GM19438 (cell line): ENCODE data around the gene ITPRIP.

ENCODE experiments used
- ATAC-seq: cut with Tn5 transposase; IDR thresholded peaks from one replicate; pipeline ENCODE4 v1.9.1; 2021; ENCODE audit warnings: low read depth; ENCODE audit not compliant: unreplicated experiment

Gene ITPRIP

DNA sequence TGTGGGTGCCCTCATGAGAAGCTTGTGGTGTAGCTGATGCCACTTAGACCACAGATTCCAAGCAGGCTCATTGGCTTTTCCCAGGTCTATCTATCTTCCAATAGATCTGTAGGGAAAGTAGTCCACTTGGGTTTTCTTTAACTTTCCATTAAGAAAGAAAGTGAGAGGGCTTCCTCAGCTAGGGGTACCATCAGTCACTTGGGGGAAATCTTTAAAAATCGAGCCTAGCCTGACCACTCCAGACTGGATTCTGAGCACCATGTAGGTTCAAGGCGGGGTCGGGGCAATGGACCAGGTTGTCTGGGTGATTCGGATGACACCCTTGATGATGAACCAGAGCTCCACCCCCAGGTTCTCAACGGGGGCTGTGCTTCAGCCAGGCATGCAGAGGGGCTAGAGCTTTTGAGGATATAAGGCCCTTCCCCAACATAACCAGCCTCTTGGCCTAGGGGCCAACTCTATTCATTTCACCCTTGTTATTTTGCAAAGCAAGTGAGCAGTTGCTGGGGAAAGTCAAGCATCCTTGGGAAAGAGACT is 27.0 kb downstream of the ITPRIP start:
- no peak for ATAC-seq

GRCh38 chr10:104309980-104310978 is 28.0 kb downstream of the ITPRIP start:
- no peak for ATAC-seq

GRCh38 chr10:104308439-104308903 is 29.8 kb downstream of the ITPRIP start:
- ATAC-seq, result peak; percentile 75

- ATAC-seq, result no peak
Measured at GRCh38 chr10:104307576-104308438, 30.5 kb downstream of the ITPRIP start.

DNA sequence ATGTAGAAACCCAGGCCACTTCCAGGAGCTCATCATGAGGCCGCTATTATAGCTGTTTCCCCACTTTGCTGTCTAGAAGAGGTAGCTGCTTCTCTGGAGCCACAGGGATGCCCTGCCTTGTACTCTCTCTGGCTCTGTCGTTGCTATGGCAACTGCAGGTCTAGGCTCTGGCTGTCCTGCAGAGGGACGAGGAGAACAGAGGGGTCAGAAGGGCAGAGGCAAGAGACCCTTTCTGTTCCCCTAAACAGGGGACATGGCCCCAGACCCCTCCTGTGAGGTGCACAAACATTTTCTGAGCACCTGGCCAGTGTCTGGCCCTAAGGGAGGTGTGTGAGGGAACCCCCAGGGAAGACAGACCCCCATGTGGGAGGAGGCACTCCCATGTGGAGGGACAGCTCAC is 31.4 kb downstream of the ITPRIP start:
- no peak for ATAC-seq

DNA sequence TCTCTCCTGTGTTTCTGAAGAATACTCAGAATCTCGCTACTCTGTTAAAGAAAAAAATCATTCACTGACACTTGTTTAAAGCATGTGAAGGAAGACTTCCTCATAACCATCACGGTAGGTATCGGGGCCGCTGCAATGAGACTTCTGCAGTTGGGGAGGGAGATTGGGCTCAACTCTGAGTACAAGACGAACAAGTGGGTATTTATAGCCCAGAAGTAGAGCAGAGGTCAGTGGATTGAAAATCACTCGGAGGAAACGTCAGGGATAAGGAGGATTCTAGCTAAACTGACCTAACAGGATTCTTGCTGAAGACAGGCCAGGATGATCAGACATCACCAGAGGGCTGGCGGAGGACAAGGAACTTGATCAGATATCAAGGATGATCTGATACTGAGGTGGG is 33.3 kb downstream of the ITPRIP start:
- no peak for ATAC-seq

DNA sequence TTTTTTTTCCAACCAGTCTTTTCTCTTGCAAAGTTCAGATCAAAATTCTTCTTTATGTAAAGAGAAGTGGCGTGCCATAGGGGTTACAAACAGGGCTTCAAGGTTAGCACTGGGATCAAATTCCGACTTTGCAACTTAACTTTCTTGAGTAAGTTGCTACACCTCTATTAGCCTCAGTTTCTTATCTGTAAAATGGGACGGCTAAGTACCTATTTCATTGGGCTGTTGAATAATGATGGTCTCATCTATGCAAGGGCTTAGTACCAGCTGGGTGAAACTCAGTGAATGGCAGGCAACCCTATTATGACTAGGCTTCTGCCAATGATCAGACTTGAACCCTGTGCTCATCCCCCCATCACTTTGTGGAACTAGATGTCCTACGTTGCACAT is 33.9 kb downstream of the ITPRIP start:
- no peak for ATAC-seq

DNA sequence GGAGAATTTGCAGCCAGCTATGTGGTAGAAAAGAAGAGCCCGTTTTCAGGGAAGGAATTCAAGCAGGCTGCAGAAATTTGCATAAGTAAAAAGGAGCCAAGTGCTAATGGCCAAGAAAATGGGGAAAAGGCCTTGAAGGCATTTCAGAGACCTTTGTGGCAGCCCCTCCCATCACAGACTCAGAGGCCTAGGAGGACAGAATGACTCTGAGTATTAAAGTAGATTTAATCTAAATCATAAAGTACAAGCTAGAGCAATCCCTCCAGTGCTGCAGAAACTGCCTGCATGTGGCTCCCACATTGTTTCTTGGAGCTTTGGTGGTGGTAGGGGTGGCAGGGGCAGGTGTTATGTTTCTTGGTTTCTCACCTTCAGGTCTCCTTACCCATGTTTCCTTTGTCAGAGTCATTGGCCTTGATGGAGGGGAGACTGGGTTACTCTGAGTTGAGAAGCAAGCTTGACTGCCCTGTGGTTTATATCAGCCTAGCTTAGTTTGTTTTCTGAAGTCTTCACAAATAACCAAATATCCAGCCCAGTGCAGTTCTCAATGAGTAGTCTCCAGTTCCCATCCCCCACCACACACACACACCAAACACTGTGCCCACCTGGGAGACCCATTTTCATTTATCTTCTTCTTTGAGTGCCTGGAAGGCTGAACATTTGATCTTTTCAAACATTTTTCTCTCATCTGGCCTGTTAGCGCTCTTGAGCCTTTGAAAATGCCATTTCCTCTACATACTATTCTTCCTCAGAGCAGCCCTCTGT is 34.5 kb downstream of the ITPRIP start:
- no peak for ATAC-seq

GRCh38 chr10:104301907-104302690 is 36.2 kb downstream of the ITPRIP start:
- no peak for ATAC-seq

- ATAC-seq, result no peak
Measured at GRCh38 chr10:104300736-104301292, 37.5 kb downstream of the ITPRIP start.

DNA sequence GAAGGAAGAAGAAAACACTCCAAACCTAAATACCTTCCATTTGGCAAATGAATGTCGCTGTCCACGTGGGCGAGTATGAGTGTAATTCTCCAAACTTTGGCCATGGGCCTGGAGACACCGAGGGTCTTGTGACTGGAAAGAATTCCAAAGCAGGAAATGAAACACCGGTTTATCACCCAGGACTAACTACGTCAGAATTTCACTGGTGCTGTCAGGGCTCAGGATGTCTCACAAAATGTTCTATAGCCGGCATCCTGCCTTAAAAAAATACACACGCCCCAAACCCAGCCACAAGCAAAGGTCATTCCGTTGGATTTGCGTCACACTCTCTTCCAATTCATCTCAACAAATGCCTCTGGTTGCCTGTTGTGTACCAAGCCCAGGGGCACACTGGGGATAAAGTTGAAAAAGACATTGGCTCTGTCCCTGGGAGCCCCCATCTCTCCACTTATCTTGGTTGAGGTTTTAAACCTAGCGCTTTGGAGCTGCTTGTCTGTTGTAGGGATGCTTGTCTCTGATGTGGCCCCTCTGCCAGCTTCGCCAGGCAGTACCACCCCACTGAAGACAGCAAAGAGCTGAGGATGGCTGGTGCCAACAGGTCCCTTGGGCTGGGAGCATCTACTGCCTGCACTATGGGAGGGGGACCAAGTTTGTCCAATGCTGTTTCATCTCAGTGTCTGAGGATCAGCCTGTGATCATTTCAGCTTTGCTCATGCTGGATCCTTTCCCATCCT is 38.1 kb downstream of the ITPRIP start:
- no peak for ATAC-seq

DNA sequence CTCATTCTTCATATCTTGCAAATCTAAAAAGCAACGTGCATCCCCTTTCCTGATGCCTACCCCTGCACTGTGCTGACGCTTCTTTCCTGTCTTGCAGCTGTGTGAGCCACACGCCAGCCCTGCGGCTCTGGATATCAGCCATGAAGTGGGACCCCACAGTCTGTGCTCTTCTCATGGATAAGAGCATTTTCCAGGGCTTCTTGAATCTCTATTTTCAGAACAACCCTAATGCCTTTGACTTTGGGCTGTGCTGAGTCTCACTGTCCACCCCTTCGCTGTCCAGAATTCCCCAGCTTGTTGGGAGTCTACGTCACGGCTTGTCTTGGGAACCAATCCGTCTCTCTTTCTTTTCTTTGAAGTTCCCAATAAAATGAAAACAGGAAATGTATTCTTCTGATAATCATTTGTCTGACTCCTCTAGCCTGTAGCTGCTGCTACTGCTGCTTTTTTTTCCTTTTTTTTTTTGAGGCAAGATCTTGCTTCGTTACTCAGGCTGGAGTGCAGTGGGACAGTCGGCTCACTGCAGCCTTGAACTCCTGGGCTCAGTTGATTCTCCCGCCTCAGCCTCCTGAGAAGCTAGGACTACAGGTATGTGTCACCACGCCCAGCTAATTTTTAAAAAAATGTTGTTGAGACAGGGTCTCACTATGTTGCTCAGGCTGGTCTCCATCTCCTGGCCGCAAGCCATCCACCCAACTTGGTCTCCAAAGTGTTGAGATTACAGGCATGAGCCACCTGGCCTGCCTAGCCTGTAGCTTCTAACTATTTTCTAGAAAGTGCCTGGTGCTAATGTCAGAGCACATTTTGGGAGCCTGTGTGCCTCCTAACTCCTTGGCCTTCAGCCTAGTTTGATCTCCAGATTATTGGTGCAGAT is 39.0 kb downstream of the ITPRIP start:
- no peak for ATAC-seq

GRCh38 chr10:104297697-104298660 is 40.3 kb downstream of the ITPRIP start:
- no peak for ATAC-seq

GRCh38 chr10:104296687-104297436 is 41.4 kb downstream of the ITPRIP start:
- ATAC-seq, result no peak

GRCh38 chr10:104293781-104294321 is 44.4 kb downstream of the ITPRIP start:
- no peak for ATAC-seq
